Myocyte (in vitro differentiated cells): ENCODE results near the gene SPATA46. TPM values are rescaled to one million over a fixed set of nuclear protein-coding genes. Genes with fewer than 3 reads are reported as not detected.
A peak's percentile ranks its signal among the peaks of the same experiment; 100 is the strongest.
"Not testable (repeated sequence)": the region's sequence is repeated elsewhere in the genome, so short reads cannot be mapped to it uniquely, and the experiment has no call there.

Source experiments
- DNase-seq: peaks from one replicate; pipeline ENCODE4 v3.0.0-alpha.2; 2012; ENCODE audit warnings: low read depth
- total RNA-seq: library from RNA; depleted of rRNA; stranded (reverse); fragments of >200 nt; gene quantifications from 2 replicates; pipeline ENCODE4 v1.2.3, GENCODE V29; 2014

Gene SPATA46
- total RNA-seq, 1 donor from 2014 or later = not detected

- DNase-seq = no peak
These were observed 17.7 kb downstream of the SPATA46 start for GRCh38 chr1:162358928-162359327.

- DNase-seq = peak; percentile 64
These were observed 18.9 kb downstream of the SPATA46 start for GRCh38 chr1:162357681-162358266.

- DNase-seq = no peak
These were observed 23.0 kb downstream of the SPATA46 start for GRCh38 chr1:162353702-162354101.

DNA sequence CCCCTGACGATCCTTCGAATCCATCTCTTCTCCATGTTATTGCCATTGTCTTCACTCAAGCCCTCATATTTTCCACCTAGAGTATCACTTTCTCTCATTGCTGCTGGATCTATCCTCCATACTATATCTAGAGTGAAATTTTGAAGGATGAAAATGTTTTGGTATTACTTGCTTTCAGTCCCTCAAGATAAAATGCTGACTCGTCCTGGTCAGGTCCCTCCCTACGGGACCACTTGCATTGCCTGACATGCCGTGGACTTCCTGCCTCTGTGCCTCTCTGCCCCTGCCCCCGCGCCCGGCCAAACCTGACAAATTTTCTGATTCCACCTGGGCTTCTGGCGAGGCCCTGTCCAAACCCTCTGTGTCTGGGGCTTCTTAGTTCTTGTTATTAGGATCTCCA is 23.6 kb downstream of the SPATA46 start:
- no peak for DNase-seq

GRCh38 chr1:162351874-162352273 is 24.8 kb downstream of the SPATA46 start:
- DNase-seq = not testable (repeated sequence)

GRCh38 chr1:162351246-162351842 is 25.3 kb downstream of the SPATA46 start:
- no peak for DNase-seq

DNA sequence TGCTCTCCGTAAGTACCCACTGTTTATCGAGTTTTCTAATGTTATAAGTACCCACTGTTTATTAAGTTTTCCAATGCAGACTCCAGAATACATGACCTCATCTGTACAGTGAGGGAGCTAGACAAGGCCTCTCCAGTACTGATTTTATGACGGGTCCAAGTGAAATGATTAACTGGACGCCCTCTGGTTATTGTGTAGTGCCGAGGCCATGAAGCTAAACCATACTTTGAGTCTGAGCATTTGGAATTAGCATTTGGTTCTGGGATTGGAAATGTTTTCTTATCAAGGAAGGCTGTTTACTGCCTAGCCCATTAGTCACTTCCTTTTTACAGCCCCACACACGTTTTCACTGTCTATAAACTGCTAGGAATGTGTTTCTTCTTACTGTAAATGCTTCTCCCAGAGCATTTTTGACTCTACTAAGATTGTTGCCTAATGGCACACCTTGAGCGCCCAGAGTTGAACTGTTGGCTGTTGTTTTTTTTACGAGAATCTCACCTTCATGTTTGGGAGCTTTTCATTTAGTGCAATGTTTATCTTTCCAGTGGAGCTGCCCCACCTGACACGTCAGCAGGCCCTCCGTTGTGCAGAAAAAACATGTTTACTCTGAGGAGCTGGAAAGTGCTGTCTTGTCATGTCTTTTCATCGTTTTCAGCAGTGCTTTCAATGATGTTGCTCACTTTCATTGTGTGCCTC is 26.9 kb downstream of the SPATA46 start:
- DNase-seq = no peak

DNA sequence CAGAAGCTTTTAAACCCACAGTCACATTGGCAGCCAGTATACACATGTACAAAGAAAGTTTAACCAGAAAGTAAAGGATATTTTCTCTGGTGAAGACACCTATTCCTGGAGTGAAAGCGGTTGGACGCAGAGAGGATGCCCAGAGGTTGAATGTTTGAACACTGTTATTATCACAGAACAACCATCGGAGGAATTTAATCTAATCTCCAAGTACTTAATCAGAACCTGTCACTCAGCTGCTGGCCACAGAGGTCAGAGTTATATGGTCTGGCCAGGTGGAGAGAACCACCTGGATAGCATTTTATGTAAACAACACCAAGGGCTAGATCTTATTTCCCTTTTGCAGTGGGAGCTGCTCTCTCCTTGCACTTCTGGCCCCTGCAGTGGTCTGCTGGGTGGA is 29.4 kb downstream of the SPATA46 start:
- no peak for DNase-seq

DNA sequence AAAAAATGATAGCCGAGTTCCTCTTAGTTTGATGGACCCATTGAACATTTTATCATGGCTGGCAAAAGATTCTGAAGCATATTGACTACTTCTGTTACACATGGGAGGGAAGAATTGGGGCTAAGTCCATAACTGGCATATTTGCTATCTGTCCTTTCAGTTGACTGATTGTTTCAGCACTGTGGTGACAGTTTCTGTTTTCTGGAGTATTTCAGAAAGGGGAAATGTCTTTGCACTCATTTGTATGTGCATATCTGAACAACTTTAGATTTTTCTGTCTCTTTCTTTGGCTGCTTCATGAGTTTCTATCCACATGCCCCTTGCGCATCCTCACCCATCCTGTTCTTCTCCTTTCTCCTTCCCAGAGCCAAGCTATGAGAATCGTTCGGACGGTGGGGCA is 33.2 kb downstream of the SPATA46 start:
- DNase-seq = no peak

- DNase-seq = no peak
These were observed 34.1 kb downstream of the SPATA46 start for GRCh38 chr1:162342452-162342983.

DNA sequence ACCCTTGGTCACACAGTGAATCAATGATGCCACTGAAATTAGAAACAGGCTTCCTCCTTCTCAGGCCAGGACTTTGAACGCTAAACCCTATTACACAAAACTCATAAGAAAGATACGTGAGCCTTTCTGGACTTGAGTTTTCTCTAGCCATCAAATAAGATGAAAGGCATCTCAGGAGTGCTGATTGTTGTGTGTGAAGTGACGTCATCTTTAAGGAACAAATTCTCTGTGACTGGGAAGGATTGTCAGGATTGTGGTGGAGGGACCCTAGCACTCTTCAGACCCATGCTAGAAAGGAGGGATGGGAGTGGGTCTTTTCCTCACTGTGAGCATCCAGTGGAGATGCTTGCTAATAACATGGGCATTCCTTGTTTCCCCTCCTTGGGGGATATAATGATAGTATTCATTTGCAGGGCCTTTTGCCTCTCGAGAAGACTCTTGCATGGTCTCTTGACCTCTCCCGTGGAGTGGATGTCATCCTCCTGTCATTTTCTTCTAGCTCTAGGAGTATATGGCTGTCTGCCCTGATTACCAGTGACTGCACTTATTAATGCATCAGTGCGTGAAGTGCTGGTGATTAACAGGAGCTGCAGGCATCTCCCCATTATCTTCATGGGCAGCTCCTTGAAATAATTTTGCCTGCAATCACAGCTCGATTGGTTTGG is 39.9 kb downstream of the SPATA46 start:
- DNase-seq = no peak

- no peak for DNase-seq
These were observed 41.5 kb downstream of the SPATA46 start for GRCh38 chr1:162335126-162335525.

GRCh38 chr1:162333991-162334390 is 42.7 kb downstream of the SPATA46 start:
- no peak for DNase-seq

DNA sequence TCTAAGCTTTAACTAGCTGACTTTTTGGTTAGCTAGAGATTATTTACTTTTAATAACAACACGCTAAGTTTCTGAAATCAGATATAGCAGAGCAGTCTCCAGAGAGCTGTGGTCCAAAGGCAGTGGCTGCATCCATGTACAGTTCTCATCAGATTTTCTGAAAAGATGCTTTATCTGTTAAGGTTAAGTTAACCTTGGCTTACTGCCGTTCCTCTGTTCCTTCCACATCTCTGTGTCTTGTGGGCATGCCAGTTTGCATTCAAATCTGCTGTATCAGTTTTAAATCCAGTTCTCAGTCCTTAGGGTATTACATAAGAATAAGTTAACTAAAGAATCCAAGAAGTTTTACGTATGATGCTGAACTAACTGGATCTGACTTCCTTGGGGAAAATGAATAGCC is 46.8 kb downstream of the SPATA46 start:
- DNase-seq = no peak

GRCh38 chr1:162328512-162328911 is 48.1 kb downstream of the SPATA46 start:
- no peak for DNase-seq

DNA sequence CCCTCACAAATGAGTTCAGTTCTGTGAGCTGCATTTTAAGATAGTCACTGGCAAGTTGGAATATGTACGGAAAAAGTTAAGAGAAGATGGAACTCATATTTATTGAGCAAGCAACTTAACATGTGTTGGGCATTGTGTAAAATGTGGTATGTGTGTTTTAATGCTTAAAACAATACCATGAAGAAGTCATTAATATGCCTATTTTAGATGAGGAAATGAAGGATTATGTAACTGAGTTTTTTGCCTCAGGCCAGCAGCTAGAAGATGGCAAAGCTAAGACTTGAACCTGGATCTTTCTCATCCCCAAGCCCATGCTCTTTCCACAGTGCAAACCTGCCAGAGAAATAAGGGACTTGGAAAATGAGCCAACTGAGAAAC is 48.9 kb downstream of the SPATA46 start:
- no peak for DNase-seq

DNA sequence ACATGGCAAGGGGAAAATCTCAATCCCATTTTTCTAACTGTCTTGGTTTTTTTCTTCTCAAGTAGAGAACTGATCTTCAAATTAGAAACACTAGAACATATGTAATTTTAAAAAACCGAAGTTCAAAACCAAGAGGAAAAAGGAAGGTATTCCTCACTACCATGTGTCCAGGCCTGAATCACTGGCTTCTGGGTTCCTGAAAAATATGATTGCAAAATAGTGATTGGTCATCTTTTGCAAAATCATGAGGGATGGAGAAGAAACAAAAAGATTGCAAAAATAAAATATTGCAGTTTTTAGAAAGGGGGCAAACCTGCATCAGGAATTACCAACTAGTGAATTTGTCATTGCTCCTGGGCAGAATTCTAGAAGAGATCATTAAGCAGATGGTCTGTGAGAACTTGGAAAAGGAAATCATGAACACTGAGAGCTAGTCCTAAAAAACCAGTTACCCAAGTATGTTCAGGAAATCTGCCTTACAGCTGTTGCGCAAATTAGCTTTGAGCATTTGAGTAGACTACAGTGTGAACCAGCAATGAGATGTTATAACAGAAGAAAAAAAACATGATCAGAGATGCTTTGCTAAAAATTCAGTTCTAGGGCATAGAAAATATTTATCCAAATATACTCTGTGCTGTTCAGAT is 49.4 kb downstream of the SPATA46 start:
- DNase-seq = no peak

DNA sequence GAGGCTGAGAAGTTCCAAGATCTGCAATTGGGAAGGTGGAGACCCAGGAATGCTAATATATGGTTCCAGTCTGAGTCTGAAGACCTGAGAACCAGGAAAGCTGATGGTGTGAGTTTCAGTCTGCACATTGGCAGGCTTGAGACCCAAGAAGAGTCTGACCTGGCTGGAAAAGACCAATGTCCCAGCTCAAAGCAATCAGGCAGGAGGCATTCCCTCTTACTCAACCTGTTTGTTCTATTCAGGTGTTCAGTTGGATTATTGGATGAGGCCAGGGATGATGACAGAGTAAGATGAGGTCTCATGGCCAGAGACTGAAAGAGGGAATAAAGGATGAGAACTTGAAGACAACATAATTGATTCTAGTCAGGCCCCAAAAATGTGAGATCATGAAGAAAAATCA is 50.1 kb downstream of the SPATA46 start:
- DNase-seq = no peak

DNA sequence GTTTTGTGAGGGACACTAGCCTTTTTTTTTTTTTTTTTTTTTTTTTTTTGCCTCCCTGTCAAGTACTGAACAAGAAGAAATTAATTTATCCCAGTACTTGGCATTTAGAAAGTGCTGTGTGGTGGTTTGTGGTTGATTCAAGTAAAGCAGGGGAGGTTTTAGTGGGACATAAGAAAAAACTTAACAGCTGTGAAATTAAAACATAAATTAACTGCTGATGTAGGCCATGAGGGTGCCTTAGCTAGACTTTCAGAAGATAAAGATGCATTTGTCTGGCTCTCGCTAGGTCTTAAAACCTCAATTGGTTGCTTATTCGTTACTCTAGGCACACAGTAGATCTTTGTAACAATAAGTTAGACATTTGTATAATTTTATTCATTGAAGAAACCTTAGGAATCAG is 52.3 kb downstream of the SPATA46 start:
- peak; percentile 55 for DNase-seq
